MM.1S (cell line): Measurements from ENCODE around the gene LHFPL5.

Experiments used
- DNase-seq: peaks from one replicate; pipeline ENCODE4 v3.0.0-alpha.2; 2015
- H2AFZ ChIP-seq: fragments of 300-600 bp; sonication (generic); 2 replicates; pipeline ENCODE4 v1.6.0; 2016; ENCODE audit warnings: antibody characterized with exemption, low read length
- H3F3A ChIP-seq: fragments of 300-600 bp; sonication (generic); 2 replicates; pipeline ENCODE4 v1.6.1; 2016; ENCODE audit warnings: mild to moderate bottlenecking, antibody characterized with exemption, low read length, moderate library complexity, mixed read lengths; ENCODE audit not compliant: insufficient read depth
- H3K27ac ChIP-seq: fragments of 300-600 bp; sonication (generic); 2 replicates; pipeline ENCODE4 v1.5.1; 2016; ENCODE audit warnings: mild to moderate bottlenecking, low read length
- H3K27me3 ChIP-seq: fragments of 300-600 bp; sonication (generic); replicated peaks from 2 replicates; pipeline ENCODE4 v1.6.0; 2016; ENCODE audit warnings: low read length; ENCODE audit not compliant: insufficient read depth
- H3K36me3 ChIP-seq: fragments of 300-600 bp; sonication (generic); replicated peaks from 2 replicates; pipeline ENCODE4 v1.6.1; 2016; ENCODE audit warnings: mild to moderate bottlenecking, low read length, mixed read lengths; ENCODE audit not compliant: insufficient read depth
- H3K4me1 ChIP-seq: fragments of 300-600 bp; sonication (generic); 2 replicates; pipeline ENCODE4 v1.6.1; 2016; ENCODE audit warnings: low read length, mixed read lengths
- H3K4me2 ChIP-seq: fragments of 300-600 bp; sonication (generic); 2 replicates; pipeline ENCODE4 v1.6.0; 2016; ENCODE audit warnings: low read depth, low read length
- H3K4me3 ChIP-seq: fragments of 300-600 bp; sonication (generic); 2 replicates; pipeline ENCODE4 v1.5.1; 2016; ENCODE audit warnings: low read length, mixed read lengths
- H3K79me2 ChIP-seq: fragments of 300-600 bp; sonication (generic); 2 replicates; pipeline ENCODE4 v1.6.1; 2016; ENCODE audit warnings: mixed run types, low read length, mixed read lengths
- H3K9ac ChIP-seq: fragments of 300-600 bp; sonication (generic); 2 replicates; pipeline ENCODE4 v1.6.1; 2016; ENCODE audit warnings: low read length, mixed read lengths
- H3K9me2 ChIP-seq: fragments of 300-600 bp; sonication (generic); replicated peaks from 2 replicates; pipeline ENCODE4 v1.6.1; 2016; ENCODE audit warnings: mild to moderate bottlenecking, low read length, mixed read lengths; ENCODE audit not compliant: insufficient read depth
- H3K9me3 ChIP-seq: fragments of 300-600 bp; sonication (generic); replicated peaks from 2 replicates; pipeline ENCODE4 v1.6.1; 2016; ENCODE audit warnings: mild to moderate bottlenecking, low read length, mixed read lengths; ENCODE audit not compliant: insufficient read depth
- H4K20me1 ChIP-seq: fragments of 300-600 bp; sonication (generic); 2 replicates; pipeline ENCODE4 v1.6.1; 2016; ENCODE audit warnings: mild to moderate bottlenecking, low read length, moderate library complexity, mixed read lengths; ENCODE audit not compliant: insufficient read depth
- EZH2 ChIP-seq: fragments of 300-600 bp; sonication (generic); optimal IDR thresholded peaks from 2 replicates; pipeline ENCODE3; 2017; ENCODE audit warnings: low read depth, mild to moderate bottlenecking, antibody characterized with exemption, low read length, mixed read lengths
- EZH2phosphoT487 ChIP-seq: fragments of 300-600 bp; sonication (generic); IDR thresholded peaks from 2 replicates; pipeline ENCODE4 v1.6.1; 2018; ENCODE audit warnings: antibody characterized with exemption, low read length
- TF ChIP-seq, protein P1 (sequence below): fragments of 300-600 bp; sonication (generic); IDR thresholded peaks from 2 replicates; pipeline ENCODE4 v1.5.1; 2016; ENCODE audit warnings: antibody characterized with exemption, low read length, mixed read lengths

The LHFPL5 gene

DNA sequence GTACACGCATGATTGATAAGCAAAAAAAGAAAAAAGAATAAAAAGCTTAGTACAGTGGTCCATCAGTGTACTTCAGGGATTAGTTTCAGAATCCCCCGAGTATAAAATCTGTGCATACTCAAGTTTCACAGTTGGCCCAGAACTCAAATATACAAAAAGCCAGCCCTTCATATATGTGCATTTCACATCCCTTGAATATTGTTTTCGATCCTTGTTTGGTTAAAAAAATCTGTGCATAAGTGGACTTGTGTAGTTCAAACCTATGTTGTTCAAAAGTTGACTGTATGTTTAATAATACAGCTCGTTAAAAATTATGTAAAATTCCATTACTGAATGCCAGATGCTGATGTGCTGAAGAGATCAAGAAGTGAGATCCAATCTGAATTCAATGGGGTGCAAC is 54.2 kb downstream of the LHFPL5 start:
- TF ChIP-seq, protein P1, sequence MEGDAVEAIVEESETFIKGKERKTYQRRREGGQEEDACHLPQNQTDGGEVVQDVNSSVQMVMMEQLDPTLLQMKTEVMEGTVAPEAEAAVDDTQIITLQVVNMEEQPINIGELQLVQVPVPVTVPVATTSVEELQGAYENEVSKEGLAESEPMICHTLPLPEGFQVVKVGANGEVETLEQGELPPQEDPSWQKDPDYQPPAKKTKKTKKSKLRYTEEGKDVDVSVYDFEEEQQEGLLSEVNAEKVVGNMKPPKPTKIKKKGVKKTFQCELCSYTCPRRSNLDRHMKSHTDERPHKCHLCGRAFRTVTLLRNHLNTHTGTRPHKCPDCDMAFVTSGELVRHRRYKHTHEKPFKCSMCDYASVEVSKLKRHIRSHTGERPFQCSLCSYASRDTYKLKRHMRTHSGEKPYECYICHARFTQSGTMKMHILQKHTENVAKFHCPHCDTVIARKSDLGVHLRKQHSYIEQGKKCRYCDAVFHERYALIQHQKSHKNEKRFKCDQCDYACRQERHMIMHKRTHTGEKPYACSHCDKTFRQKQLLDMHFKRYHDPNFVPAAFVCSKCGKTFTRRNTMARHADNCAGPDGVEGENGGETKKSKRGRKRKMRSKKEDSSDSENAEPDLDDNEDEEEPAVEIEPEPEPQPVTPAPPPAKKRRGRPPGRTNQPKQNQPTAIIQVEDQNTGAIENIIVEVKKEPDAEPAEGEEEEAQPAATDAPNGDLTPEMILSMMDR = no peak
- TF ChIP-seq EZH2 (no peak), EZH2phosphoT487 (no peak)
- Histone ChIP-seq H3K79me2 (peaks cover 17% of the 10 kb centered on the region), H3K9me3 (no peaks in the 10 kb centered on the region), H3F3A (peaks cover 3% of the 10 kb centered on the region; the same call in 1 of the 2 replicates), H3K9me2 (no peaks in the 10 kb centered on the region), H2AFZ (no peak overlapping the region), H3K36me3 (no peaks in the 10 kb centered on the region; the same call in 1 of the 2 replicates), H3K27me3 (no peaks in the 10 kb centered on the region), H3K9ac (no peak overlapping the region), H4K20me1 (no peaks in the 10 kb centered on the region), H3K4me1 (no peaks in the 10 kb centered on the region), H3K27ac (no peak overlapping the region), H3K4me2 (no peak overlapping the region), H3K4me3 (no peak overlapping the region)
- no peak for DNase-seq
